Breast epithelium (tissue), 3 donors: ENCODE measurements around the gene ARHGAP44.

Source experiments
- POLR2A ChIP-seq: fragments of 450-650 bp; IDR thresholded peaks from one replicate; pipeline ENCODE4 v1.6.1; 2016; ENCODE audit warnings: antibody characterized with exemption, mild to moderate bottlenecking, moderate library complexity
- POLR2AphosphoS5 ChIP-seq, 3 donors: sonication (generic); formaldehyde crosslinking; IDR thresholded peaks; one replicate each; pipeline ENCODE4 v1.6.1; 2017; ENCODE audit warnings: antibody characterized with exemption in 3 of 3
- TF ChIP-seq, protein P1 (sequence below), 3 donors: fragments of 450-650 bp; IDR thresholded peaks; one replicate each; pipeline ENCODE4 v1.5.1; 2016 to 2017; ENCODE audit warnings: antibody characterized with exemption in 3 of 3, mild to moderate bottlenecking in 3 of 3, moderate library complexity in 3 of 3

GRCh38 chr17:12865769-12866168 lies 76.5 kb downstream of the ARHGAP44 start:
- TF ChIP-seq, protein P1, sequence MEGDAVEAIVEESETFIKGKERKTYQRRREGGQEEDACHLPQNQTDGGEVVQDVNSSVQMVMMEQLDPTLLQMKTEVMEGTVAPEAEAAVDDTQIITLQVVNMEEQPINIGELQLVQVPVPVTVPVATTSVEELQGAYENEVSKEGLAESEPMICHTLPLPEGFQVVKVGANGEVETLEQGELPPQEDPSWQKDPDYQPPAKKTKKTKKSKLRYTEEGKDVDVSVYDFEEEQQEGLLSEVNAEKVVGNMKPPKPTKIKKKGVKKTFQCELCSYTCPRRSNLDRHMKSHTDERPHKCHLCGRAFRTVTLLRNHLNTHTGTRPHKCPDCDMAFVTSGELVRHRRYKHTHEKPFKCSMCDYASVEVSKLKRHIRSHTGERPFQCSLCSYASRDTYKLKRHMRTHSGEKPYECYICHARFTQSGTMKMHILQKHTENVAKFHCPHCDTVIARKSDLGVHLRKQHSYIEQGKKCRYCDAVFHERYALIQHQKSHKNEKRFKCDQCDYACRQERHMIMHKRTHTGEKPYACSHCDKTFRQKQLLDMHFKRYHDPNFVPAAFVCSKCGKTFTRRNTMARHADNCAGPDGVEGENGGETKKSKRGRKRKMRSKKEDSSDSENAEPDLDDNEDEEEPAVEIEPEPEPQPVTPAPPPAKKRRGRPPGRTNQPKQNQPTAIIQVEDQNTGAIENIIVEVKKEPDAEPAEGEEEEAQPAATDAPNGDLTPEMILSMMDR (IDR thresholded peaks at IDR 0.05), result no peak
- TF ChIP-seq POLR2AphosphoS5 (IDR thresholded peaks at IDR 0.05) (no peak), POLR2A (no peak)
